PFSK-1 (cell line): ENCODE data around the gene CTBP2.

ENCODE experiments used
- POLR2AphosphoS5 ChIP-seq: IDR thresholded peaks from 2 replicates; pipeline ENCODE4 v1.6.1; 2012; ENCODE audit warnings: low read depth, mild to moderate bottlenecking, control low read depth, low read length, moderate library complexity
- REST ChIP-seq, 2 experiments: IDR thresholded peaks; 2 replicates each; pipeline versions ENCODE4 v1.6.1 to v1.8.0; 2011 to 2012; ENCODE audit warnings: low read depth in 2 of 2, low read length in 2 of 2, control low read depth in 1 of 2, inconsistent platforms in 1 of 2, mild to moderate bottlenecking in 1 of 2, moderate library complexity in 1 of 2; ENCODE audit not compliant: insufficient read depth in 1 of 2
- SIN3A ChIP-seq: IDR thresholded peaks from 2 replicates; pipeline ENCODE4 v1.6.1; 2012; ENCODE audit warnings: mild to moderate bottlenecking, low read length, moderate library complexity, borderline replicate concordance; ENCODE audit not compliant: insufficient read depth

GRCh38 chr10:125124907-125125306 lies 35.5 kb downstream of the CTBP2 start:
- TF ChIP-seq POLR2AphosphoS5 (no peak), REST (IDR thresholded peaks at IDR 0.05; ENCODE audit: insufficient read depth in 1 of 2, low read depth in 2 of 2, low read length in 2 of 2) (no peak), SIN3A (no peak)
